Measurements from ENCODE around the gene MITF.
"Not testable (repeated sequence)": the region's sequence is repeated elsewhere in the genome, so short reads cannot be mapped to it uniquely, and the experiment has no call there.

Gene MITF

DNA sequence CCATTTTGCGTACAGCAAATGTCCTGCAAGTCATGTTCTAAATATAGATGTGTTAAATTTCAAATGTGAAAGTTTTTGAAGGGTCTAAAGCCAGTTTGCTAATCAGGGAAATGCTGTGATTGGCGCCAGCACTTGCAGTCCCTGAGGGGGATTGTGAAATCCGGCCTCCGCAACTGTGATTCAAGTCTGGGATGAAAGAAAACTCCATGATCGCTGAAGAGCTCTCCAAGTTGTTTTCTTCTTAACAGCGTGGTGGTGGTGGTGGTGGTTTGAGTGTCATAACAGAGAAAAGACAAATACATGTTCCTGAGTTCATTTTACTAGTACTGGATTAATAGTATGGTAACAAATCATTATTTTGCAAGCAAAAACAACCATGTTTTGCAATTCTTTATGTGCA, 51.8 kb downstream of the MITF start:
- no peak for DNase-seq

DNA sequence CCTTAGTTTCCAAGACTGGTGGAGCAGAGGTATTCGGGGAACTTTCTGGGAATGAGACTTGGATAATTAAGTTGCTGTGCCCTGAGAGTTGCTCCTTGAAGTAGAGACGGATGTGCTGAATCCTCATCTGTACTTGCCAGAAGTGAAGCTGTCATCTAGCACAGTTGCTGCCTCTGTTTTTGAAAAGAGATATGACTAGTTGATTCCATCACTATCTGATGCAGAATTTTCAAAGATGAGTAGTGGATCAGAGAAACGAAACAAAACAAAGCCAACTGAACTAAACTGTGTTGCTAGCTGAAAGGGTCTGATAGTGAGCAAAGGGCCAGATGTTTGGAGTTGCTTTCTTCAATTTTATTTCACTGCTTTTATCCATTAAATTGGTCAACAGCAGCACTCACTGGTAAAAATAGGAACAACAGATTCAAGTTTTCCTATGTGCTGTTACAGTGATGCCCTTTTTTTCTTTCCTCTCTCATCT, 52.7 kb downstream of the MITF start:
- DNase-seq = no peak

- DNase-seq = not testable (repeated sequence)
These were observed 56.9 kb downstream of the MITF start for GRCh38 chr3:69796126-69796525.

DNA sequence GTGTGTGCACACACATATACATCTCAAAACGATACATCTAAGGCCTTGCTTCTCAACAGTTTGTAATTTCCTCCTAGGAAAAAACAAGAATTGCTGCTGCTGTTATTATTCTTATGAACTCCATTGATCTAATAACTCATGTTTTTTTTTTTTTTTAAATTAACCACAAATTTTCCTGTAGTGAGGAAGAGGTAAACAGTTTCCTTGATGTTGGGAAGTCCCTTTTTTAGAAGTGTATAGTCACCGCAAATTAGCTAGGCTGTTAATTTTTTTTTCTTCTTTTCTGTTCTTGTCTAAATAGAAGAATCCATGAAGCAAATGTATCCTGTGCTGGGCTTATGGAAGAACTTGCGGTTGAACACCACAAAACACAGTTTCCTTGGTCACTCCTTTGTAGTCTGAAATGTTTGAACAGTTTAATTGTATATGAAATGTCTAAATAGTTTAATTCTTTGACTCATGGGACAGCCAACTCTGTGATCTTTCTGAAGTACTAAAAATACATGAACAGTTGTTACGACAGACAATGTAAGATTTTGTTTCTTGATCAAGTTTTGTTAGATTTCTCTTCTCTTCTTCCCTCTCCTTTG, 64.5 kb downstream of the MITF start:
- no peak for DNase-seq

DNA sequence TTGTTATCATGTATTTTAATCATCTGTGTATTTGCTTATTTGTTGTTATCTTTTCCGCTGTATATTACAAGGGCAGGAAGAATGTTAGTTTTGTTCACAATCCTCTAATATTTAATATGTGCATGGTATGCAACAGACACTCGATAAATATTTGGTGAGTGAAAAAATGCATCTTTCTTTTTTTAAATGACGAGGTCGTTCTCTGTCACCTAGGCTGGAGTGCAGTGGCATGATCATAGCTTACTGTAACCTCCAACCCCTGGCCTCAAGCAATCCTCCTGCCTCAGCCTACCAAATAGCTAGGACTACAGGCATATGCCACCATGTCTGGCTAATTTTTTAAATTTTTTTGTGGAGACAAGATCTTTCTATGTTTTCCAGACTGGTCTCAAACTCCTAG, 66.2 kb downstream of the MITF start:
- no peak for DNase-seq

- DNase-seq = no peak
These were observed 67.6 kb downstream of the MITF start for GRCh38 chr3:69806735-69807438.

DNA sequence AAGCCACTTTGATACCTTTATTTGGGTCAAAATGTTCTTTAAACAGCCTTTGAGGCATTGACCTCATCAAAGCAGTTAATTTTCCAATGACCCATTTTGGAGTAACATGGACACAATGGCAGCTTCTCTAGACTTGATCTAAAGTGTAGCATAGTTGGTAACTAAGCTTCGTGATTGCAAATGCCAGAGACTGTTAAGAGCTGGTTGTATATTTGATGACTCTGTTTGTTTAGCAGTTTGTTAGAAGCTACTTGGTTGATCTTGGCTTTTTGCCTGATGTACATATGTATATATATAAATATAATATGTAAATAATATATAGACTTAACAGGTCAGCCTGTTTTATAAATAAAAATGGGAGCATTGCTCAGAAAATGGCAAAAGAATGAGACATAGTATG, 68.4 kb downstream of the MITF start:
- no peak for DNase-seq

- DNase-seq = no peak
These were observed 70.0 kb downstream of the MITF start for GRCh38 chr3:69809076-69809835.

GRCh38 chr3:69811452-69812401, 72.5 kb downstream of the MITF start:
- DNase-seq = no peak

- no peak for DNase-seq
These were observed 76.7 kb downstream of the MITF start for GRCh38 chr3:69815970-69816369.

DNA sequence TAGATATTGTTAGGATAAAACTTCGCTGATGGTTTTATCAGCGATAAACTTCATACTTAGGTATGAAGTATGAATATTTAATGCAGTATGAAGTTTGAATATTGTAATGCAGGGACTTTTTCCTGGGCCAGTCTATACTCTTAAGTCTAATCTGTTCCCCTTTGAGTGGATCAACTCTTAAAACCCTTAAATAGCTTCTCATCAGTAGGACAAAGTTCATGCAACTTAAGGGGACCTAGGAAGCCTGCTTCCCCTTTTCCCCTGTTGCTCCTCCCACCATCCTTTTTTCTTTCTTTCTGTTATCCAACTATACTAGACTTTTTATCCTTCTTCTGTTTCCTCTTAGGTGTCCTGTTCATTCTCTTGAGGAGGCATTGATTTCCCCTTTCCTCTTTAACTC, 78.7 kb downstream of the MITF start:
- DNase-seq = no peak

GRCh38 chr3:69819282-69819681, 80.0 kb downstream of the MITF start:
- DNase-seq = no peak

DNA sequence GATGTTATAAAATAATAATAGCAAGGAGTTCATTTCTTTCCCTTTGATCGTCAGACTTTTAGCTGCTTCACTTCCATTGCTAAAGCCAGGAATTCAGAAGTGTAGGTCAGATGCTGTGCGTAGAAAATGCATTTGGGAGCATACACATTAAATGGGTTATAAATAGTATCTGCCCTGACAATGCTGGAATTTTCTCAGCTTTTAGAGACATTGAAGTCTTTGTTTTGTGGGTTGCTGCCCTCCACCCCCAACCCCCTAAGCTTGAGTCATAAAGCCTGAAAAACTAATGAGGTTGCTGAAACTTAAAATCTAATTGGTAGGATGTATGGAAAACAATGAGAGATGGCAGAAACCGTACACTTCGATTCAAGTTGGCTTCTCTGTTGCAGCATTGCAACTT, 81.9 kb downstream of the MITF start:
- DNase-seq = no peak

DNA sequence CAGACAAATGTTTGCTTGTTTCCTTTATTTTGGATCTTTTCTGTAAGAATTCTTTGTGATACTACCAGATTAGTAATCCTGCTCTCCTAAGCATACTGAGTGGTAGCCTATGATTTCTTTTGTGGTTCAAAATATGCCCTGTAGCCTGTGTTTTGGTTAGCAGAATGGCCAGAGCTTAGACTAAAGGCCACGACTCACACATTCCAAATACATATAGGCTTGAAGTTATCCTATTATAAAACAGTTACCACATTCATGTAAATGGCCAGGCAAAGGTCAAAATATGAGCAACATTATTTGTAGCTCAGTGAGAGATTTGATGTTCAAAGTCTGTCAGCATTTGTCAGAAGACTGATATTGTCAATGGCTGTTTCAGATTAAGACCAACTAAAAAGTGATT, 84.5 kb downstream of the MITF start:
- no peak for DNase-seq

- DNase-seq = no peak
These were observed 86.2 kb downstream of the MITF start for GRCh38 chr3:69825446-69825845.

GRCh38 chr3:69827127-69827526, 87.9 kb downstream of the MITF start:
- DNase-seq = no peak

GRCh38 chr3:69828817-69829216, 89.6 kb downstream of the MITF start:
- DNase-seq = no peak

GRCh38 chr3:69830147-69830546, 90.9 kb downstream of the MITF start:
- no peak for DNase-seq

- DNase-seq = no peak
These were observed 92.5 kb downstream of the MITF start for GRCh38 chr3:69831737-69832136.

DNA sequence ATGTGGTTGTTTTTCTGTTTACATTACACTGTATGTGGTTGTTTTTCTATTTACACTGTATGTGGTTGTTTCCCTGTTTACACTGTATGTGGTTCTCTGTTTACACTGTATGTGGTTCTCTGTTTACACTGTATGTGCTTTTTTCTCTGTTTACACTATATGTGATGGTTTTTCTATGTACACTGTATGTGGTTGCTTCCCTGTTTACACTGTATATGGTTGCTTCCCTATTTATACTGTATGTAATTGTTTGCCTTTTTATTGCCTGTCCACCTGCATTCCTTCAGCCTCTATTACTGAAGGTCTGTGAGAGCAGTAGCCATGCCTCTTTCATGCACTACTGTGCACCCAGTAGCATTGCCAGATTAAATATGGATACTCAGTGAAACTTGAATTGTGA, 94.3 kb downstream of the MITF start:
- no peak for DNase-seq

GRCh38 chr3:69838217-69838616, 99.0 kb downstream of the MITF start:
- no peak for DNase-seq

GRCh38 chr3:69838696-69839515, 99.6 kb downstream of the MITF start:
- no peak for DNase-seq
